NCI-H1092 treated with DMSO at 0.1 percent for 48 hours (cell line): ENCODE data around the gene PIK3R3.

Experiments used
- DNase-seq: peaks from one replicate; lab custom pipeline; 2025; lab: John Stamatoyannopoulos, UW

The PIK3R3 gene

GRCh38 chr1:46026531-46026930, 105.9 kb downstream of the PIK3R3 start:
- DNase-seq: no peak

DNA sequence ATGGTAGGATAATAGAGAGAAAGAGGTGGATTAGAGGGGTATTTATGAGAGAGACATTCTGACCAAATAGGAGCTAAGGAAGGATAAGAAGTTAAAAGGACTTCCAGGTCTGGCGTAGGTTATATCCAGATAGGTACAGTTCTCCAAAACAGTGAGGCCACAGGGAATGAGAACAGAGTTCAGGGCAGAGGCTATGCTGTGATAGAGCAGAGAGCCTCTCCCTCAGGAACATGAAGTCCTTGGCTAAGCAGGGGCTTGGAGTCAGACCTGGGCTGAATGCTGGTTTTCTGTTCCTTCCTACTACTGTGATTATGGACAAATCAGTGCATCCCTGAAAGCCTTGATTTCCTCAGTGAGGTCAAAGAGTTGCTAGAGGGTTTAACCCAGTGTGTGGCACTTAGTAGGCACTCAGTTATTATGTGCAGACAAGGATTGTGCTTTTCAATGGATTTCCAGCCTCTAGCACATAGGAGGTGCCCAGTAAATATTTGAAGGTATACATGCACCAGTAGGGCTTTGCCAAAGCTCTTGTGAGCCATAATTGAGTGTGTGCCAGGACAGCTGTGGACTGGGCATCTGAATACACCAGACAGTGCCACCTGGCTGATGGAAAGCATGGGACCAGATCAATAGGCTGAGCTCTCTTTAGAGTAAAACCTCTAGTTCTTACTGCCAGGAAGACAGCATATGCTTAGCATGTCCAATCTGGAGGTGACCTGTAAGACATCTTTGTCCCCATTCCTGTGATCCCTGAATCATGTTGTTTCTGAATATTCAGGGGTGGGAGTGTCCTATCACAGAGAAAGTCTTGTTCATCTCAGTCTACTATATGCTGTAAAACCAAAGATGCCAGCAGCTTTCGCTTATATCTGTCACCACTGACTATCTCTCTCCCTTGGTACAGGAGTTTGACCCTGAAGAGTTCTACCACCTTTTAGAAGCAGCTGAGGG, 111.1 kb downstream of the PIK3R3 start:
- peak; percentile 23 for DNase-seq

DNA sequence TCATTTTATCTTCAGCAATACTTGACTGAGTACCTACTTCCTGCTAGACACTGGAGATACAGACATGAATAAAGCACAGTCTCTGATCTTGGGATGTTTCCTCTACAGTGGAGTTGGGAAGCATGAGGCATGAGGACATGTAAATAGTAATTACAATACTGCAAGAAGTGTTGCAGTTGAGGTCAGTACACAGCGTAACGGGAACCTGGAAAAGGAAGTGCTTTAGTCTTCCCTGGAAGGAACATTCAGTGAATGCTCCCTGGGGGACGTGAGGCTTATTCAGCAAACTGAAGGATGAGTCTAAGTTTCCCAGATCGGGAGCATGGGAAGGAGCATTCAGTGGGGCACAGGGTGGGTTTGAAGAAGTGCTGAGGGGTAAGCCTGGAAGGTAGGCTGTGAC, 112.4 kb downstream of the PIK3R3 start:
- no peak for DNase-seq

GRCh38 chr1:46019348-46019747, 113.1 kb downstream of the PIK3R3 start:
- no peak for DNase-seq

DNA sequence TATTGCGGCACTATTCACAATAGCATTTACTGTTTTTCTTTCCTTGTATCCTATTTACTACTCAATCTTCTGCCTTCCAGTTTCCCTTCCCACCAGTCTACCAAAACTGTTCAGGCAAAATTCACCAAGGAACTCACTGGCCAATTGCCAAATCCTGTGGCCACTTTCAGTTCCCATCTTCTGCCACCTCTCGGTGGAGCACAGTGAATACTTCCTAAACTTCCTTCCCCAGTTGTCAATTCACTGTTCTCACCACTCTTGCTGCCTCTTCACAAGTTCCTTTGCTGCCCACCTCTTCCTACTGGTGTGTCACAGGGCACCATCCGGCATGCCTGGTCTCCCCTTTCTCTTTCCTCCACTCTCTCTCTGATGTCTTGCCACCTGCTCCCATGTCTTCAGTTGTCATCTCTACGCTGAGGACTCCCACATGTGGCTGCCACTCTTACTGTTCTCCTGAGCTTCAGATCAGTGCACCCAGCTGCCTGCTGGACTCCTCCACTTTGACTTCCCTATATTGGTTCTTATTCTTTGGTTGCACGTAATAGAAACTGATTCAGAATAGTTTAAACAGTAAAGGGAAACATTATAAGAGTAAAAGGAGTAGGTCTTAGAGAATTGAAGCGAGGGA, 114.4 kb downstream of the PIK3R3 start:
- DNase-seq: no peak

GRCh38 chr1:46013581-46013980, 118.8 kb downstream of the PIK3R3 start:
- no peak for DNase-seq

- DNase-seq: no peak
Measured at GRCh38 chr1:46012236-46012635, 120.2 kb downstream of the PIK3R3 start.

DNA sequence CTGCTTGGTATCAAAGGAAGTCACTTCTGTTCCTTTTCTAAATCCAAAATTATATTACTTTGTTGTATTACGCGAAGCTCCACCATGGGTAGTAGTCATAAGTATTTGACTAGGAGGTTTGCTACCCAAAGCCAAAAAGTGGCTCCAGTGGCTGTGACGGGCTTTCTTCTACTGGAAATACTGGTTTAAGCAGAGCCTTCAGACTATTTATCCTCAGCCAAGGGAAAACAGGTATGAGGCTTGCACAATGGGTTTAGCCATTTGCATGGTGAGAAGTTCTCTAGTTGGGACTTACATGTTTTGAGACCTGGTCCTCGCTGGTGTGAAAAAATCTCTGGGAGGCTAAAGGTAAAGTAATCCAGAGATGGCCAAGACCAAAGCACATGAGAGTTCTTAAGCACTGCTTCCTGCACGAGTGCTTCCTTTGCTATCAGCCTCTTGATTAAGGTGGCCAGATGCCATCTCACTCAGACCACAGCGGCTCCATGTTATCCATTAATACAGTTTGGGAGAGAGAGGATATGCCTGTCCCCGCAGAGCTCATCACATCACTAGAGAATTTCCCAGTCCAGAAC, 121.2 kb downstream of the PIK3R3 start:
- DNase-seq: no peak

DNA sequence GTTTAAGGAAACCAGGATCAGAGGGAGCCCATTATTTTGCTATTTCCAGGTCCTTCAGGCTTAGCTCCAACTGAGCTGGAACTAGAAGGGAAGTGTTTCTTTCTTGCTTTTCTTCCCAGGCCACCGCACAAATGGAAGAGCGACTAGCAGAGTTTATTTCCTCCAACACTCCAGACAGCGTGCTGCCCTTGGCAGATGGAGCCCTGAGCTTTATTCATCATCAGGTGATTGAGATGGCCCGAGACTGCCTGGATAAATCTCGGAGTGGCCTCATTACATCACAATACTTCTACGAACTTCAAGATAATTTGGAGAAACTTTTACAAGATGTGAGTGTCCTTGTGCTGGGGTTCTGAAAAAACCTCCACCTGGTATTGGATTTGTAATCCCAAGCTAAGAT, 121.8 kb downstream of the PIK3R3 start:
- no peak for DNase-seq

DNA sequence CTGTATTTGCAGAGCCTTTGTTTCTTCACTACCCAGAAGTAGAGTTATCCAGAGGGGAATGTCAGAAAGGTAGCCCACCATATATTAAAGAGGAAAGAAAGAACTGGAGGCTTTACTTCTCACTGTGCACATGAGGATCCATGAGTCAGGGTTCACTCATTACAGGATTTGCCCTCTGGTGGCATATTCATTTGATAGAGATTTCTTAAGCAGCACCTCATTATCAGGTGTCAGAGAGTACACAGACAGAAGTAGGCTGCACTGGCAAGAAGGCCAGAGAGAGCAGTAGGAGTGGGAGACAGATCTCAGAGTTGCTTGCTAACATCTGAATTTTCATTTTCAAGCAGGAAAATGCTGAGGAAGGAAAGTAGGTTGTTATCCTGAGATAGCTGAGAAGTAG, 123.8 kb downstream of the PIK3R3 start:
- no peak for DNase-seq

GRCh38 chr1:46005594-46005993, 126.8 kb downstream of the PIK3R3 start:
- DNase-seq: no peak

DNA sequence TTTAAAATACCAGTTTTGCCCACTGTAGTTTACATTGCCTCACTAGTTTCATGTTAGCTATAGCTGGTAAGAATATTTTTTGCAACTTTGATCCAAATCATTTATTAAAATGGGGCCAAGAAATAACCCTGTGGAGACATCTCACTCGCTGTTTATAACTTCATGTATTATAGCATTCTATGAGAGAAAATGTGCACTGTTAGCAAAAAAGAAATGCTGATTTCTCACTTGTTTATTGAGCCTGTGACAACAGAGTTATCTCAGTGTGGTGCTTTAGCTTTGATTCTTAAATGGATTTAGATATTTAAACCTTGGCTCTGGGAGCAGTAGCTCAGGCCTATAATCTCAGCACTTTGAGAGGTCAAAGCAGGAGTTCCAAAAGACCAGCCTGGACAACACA, 127.9 kb downstream of the PIK3R3 start:
- DNase-seq: no peak

GRCh38 chr1:46003315-46003714, 129.1 kb downstream of the PIK3R3 start:
- DNase-seq: no peak

GRCh38 chr1:46002551-46003150, 129.8 kb downstream of the PIK3R3 start:
- no peak for DNase-seq

DNA sequence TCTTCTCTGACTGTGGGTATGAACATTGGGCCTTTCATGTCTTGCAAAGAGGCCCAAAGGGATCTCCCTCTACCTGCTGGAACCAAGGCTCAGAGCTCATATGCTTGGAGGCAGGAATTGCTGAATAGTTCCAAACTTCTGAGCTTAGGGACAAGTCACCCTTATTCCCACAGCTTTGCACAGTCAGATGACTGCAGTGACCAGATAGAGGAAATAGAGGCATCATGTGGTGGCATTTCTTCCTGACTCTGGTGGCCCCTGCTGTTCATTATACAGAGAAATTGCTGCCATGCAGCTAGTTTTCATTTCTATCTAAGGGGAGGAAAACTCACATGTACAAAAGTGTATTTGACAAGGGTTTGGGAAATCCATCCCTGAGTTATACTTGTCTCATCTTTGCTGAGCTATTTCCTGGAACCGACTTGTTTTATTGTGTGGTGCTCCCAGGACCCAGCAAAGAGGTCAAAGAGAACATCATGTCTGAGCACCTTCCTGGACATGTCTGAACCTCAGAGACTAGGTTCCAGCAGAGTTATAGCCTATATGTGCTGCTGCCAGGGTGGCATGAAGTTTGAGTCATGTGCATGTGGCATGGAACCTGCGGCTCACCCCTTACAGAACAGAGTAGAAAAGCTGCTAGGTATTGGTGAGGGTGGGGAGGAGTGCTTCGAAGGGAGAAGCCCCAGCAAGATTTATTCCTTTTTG, 131.2 kb downstream of the PIK3R3 start:
- no peak for DNase-seq

DNA sequence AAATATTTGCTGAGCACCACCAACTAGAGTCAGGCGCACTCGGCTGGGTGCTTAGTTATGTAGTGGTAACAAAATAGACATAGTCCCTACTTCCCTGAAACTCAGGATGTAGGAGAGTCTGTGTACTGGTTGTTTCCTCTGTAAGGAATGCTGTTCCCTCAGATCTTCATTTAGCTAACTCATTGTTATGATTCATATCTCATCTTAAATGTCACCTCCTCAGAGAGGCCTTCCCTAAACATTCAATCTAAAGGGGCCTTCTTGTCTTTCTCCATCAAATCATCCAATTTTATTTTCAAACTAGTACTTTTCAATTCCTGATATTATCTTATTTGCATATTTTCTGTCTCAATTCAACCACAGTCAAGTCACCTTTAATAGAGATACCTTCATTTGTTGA, 132.9 kb downstream of the PIK3R3 start:
- DNase-seq: no peak

DNA sequence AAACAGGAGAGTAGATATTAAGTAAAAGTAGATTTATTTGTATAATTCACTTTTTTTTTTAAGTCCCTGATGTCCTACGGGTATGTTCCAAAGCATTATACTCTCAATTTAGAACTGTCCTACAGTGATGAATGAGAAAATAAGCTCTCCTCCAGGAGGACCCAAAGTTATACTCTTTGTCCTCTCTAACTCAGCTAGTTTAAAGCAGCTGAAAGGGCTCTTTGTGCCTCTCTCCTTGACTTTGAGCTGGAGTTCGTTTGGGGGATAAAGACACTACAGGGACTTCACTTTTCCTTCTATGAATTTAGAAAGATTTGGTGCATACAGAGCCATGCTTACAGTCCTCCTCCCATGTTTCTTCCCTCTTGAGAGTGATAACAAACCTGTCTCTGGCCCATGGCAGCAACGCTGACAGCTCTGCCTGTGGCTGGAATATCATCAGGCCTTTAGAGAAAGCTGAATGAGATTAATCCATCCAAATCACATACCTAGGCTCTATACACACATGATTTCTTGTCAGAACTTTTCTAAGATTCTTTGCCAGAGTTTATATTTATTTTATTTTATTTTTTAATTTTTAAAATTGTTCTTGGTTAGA, 134.3 kb downstream of the PIK3R3 start:
- DNase-seq: no peak

DNA sequence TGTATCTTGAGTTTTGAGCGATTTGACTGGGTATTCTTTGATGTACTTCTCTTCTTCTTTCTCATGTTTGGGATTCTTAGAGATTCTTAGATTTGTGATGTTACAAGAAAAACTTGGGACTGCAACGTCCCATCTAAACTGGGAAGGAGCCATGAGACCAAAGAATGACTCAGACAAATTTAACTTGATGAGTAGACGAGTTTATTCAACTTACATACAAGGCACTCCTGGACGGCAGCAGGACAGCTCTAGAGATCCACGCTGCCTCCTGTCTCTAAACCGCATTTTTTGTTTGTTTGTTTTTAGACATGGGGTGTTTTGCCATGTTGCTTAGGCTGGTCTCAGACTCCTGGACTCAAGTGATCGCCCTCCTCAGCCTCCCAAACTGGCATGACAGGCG, 137.1 kb downstream of the PIK3R3 start:
- no peak for DNase-seq

- no peak for DNase-seq
Measured at GRCh38 chr1:45994423-45994822, 138.0 kb downstream of the PIK3R3 start.
